ENCODE measurements around the gene ATE1.

Gene ATE1

GRCh38 chr10:121741248-121741792 lies 186.5 kb downstream of the ATE1 start:
- in situ Hi-C loops (cut with HindIII; ENCODE audit: low sequenced_read_pairs), result no loop called here

GRCh38 chr10:121740069-121740468 lies 187.8 kb downstream of the ATE1 start:
- in situ Hi-C loops (cut with HindIII; ENCODE audit: low sequenced_read_pairs), result no loop called here

GRCh38 chr10:121739114-121739513 lies 188.7 kb downstream of the ATE1 start:
- in situ Hi-C loops (cut with HindIII; ENCODE audit: low sequenced_read_pairs), result no loop called here

- in situ Hi-C loops (cut with HindIII; ENCODE audit: low sequenced_read_pairs), result no loop called here
Measured at GRCh38 chr10:121736315-121737130, 191.3 kb downstream of the ATE1 start.

- in situ Hi-C loops (cut with HindIII; ENCODE audit: low sequenced_read_pairs), result no loop called here
Measured at GRCh38 chr10:121735263-121735662, 192.6 kb downstream of the ATE1 start.

- in situ Hi-C loops (cut with HindIII; ENCODE audit: low sequenced_read_pairs), result no loop called here
Measured at GRCh38 chr10:121734589-121735045, 193.2 kb downstream of the ATE1 start.

- in situ Hi-C loops (cut with HindIII; ENCODE audit: low sequenced_read_pairs), result no loop called here
Measured at GRCh38 chr10:121732656-121733445, 195.0 kb downstream of the ATE1 start.

GRCh38 chr10:121732172-121732571 lies 195.7 kb downstream of the ATE1 start:
- in situ Hi-C loops (cut with HindIII; ENCODE audit: low sequenced_read_pairs), result no loop called here

- in situ Hi-C loops (cut with HindIII; ENCODE audit: low sequenced_read_pairs), result no loop called here
Measured at GRCh38 chr10:121724282-121724681, 203.5 kb downstream of the ATE1 start.

- in situ Hi-C loops (cut with HindIII; ENCODE audit: low sequenced_read_pairs), result no loop called here
Measured at GRCh38 chr10:121722665-121723064, 205.2 kb downstream of the ATE1 start.

- in situ Hi-C loops (cut with HindIII; ENCODE audit: low sequenced_read_pairs), result no loop called here
Measured at GRCh38 chr10:121721257-121721656, 206.6 kb downstream of the ATE1 start.

- in situ Hi-C loops (cut with HindIII; ENCODE audit: low sequenced_read_pairs), result no loop called here
Measured at GRCh38 chr10:121715969-121716368, 211.9 kb downstream of the ATE1 start.

- in situ Hi-C loops (cut with HindIII; ENCODE audit: low sequenced_read_pairs), result no loop called here
Measured at GRCh38 chr10:121715076-121715475, 212.8 kb downstream of the ATE1 start.

GRCh38 chr10:121713486-121713885 lies 214.3 kb downstream of the ATE1 start:
- in situ Hi-C loops (cut with HindIII; ENCODE audit: low sequenced_read_pairs), result no loop called here

- in situ Hi-C loops (cut with HindIII; ENCODE audit: low sequenced_read_pairs), result no loop called here
Measured at GRCh38 chr10:121710971-121711370, 216.9 kb downstream of the ATE1 start.

- in situ Hi-C loops (cut with HindIII; ENCODE audit: low sequenced_read_pairs), result no loop called here
Measured at GRCh38 chr10:121710207-121710606, 217.6 kb downstream of the ATE1 start.

GRCh38 chr10:121709675-121710073 lies 218.2 kb downstream of the ATE1 start:
- in situ Hi-C loops (cut with HindIII; ENCODE audit: low sequenced_read_pairs), result no loop called here

- in situ Hi-C loops (cut with HindIII; ENCODE audit: low sequenced_read_pairs), result no loop called here
Measured at GRCh38 chr10:121708728-121709674, 218.8 kb downstream of the ATE1 start.

- in situ Hi-C loops (cut with HindIII; ENCODE audit: low sequenced_read_pairs), result no loop called here
Measured at GRCh38 chr10:121702351-121703320, 225.2 kb downstream of the ATE1 start.
